CD4-positive, alpha-beta T cell treated with Interferon alpha-2 for 1 hour (primary cell): ENCODE measurements around the gene NHP2.
"Not testable (repeated sequence)": the region's sequence is repeated elsewhere in the genome, so short reads cannot be mapped to it uniquely, and the experiment has no call there.

ENCODE experiments used
- DNase-seq, 2 donors: peaks; one replicate each; pipeline ENCODE4 v3.0.0-alpha.2; 2020 to 2022

NHP2 gene

GRCh38 chr5:178153530-178154340, at the start of gene NHP2:
Gene NHP2, minus strand, starts transcription at chr5:178153885. Its CDS starts 68 bp downstream, at chr5:178153817.
- peak; percentile 96 to 98 for DNase-seq

DNA sequence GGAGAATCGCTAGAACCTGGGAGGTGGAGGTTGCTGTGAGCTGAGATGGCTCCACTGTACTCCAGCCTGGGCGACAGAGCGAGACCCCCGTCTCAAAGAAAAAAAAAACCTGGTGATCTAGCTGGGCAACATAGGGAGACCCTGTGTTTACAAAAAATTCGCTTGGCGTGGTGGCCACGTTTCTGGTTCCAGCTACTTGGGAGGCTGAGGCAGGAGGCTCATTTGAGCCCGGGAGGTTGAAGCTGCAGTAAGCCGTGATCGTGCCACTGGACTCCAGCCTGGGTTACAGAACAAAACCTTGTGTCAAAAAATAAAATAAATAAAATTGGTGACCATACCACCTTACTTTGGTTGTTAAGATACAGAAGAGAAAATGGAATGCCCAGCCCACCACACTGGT, 48.9 kb upstream of the NHP2 start:
- no peak for DNase-seq

- no peak for DNase-seq
Measured at GRCh38 chr5:178201927-178202235, 48.2 kb upstream of the NHP2 start.

GRCh38 chr5:178201221-178201926, 47.7 kb upstream of the NHP2 start:
- DNase-seq: no peak

GRCh38 chr5:178199581-178200434, 46.1 kb upstream of the NHP2 start:
- DNase-seq: no peak

DNA sequence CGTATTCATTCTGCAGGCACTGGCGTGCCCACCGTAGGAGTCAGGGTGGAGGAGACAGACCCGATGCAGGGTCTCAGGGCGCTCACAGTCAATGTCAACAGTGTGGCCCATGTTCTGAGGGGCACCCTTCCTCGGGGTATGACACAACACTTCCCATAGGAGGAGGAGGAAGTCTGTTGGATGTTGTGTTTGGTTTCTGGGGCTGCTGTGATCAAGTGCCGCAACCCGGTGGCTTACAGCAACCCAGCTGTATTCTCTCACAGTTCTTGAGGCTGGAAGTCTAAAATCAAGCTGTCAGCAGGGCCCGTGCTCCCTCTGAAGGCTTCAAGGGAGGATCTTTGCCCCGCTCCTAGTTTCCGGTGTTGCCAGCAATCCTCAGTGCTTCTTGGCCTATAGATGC, 45.0 kb upstream of the NHP2 start:
- DNase-seq: no peak

DNA sequence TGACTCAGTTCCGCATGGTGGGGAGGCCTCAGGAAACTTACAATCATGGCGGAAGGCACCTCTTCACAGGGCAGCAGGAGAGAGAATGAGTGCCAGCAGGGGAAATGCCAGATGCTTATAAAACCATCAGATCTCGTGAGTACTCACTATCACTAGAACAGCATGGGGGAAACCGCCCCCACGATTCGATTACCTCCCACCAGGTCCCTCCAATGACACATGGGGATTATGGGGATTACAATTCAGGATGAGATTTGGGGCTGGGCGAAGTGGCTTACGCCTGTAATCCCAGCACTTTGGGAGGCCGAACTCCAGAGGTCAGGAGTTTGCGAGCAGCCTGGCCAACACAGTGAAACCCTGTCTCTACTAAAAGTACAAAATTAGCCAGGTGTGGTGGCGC, 44.5 kb upstream of the NHP2 start:
- not testable (repeated sequence) for DNase-seq

GRCh38 chr5:178196986-178197385, 43.3 kb upstream of the NHP2 start:
- DNase-seq: no peak

DNA sequence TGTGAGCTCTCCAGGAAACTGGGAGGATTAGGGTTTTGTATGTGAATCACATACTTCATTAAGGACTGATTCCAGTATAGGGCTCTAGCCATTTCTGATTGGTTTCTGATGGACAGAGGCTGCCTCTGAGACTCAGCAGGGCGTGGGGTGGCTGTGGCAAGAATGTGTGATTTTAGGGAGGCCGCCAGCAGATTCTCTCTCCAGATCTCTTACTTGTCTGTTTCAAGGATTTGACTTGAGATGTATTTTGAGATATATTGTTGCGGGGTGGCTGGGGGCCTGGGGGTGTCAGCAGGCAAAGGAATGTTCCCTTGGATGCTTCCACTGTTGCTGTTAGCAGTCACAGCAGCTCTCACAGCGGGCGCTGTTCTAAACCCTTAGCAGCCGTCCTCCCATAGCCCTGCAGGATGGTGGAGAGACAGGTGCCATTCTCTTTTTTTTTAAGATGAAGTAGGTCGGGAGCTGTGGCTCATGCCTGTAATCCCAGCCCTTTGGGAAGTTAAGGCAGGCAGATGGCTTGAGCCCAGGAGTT, 42.7 kb upstream of the NHP2 start:
- no peak for DNase-seq

GRCh38 chr5:178194026-178194425, 40.3 kb upstream of the NHP2 start:
- no peak for DNase-seq

GRCh38 chr5:178193251-178193809, 39.6 kb upstream of the NHP2 start:
- DNase-seq: no peak

- DNase-seq: no peak
Measured at GRCh38 chr5:178192787-178193186, 39.1 kb upstream of the NHP2 start.

DNA sequence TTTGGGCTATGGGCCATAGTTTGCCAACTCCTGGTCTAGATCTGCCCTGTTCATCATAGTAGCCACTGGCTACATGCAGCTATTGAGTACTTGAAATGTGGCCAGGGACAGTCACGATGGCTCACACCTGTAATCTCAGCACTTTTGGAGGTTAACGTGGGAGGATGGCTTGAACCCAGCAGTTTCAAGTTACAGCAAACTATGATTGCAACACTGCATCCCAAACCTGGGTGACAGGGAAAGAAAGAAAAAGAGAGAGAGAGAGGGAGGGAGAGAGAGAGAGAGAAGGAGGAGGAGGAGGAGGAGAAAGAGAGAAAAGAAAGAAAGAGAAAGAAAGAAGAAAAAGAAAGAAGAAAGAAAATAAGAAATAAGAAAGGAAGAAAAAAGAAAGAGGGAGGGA, 38.6 kb upstream of the NHP2 start:
- DNase-seq: no peak

DNA sequence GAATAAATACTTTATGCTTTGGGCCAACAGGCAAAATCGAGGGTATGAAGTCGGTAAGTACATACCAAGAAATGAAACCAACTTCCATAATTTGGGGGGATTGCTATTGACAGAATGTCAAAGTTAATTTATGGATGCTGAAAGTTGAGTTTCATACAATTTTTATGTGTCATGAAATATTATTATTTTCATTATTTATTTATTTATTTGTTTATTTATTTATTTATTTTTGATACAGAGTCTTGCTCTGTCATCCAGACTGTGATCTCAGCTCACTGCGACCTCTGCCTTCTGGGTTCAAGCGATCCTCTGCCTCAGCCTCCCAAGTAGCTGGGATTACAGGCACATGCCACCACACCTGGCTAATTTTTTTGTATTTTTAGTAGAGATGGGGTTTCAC, 38.0 kb upstream of the NHP2 start:
- no peak for DNase-seq

DNA sequence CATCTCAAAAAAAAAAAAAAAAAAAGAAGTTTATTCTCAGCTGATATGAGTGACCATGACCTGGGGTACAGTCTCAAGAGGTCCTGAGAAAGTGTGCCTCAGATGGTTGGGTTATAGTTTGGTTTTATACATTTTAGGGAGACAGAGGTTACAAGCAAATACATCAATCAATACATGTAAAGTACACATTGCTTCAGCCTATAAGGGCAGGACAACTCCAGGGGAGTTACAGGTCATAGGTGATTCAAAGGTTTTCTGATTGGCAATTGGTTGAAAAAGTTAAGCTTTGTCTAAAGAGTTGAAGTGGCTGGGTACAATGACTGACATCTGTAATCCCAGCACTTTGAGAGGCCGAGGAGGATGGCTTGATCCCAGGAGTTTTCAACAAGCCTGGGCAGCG, 35.7 kb upstream of the NHP2 start:
- DNase-seq: no peak

GRCh38 chr5:178187014-178187413, 33.3 kb upstream of the NHP2 start, which contains the start of gene GMCL2:
Gene GMCL2, minus strand, starts transcription at chr5:178187371. Its CDS starts 72 bp downstream, at chr5:178187299.
- no peak for DNase-seq

DNA sequence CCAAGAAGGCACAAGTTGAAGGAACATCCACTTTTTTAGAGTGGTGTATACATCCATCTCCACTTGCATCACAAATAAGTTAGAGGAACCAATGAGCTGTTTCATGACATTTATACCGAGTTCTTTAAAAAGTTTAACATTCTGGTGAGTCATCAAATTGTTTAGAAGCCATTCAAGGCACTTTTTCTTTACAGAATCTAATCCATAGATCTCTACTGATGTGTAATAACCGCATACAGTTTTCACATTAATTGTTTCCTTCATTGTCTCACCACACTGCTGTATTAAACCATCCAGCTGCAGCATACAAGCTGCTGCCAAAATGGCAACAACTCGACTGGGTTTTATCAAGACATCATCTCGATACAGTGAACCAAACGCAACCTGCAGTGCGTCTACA, 32.7 kb upstream of the NHP2 start:
- no peak for DNase-seq

DNA sequence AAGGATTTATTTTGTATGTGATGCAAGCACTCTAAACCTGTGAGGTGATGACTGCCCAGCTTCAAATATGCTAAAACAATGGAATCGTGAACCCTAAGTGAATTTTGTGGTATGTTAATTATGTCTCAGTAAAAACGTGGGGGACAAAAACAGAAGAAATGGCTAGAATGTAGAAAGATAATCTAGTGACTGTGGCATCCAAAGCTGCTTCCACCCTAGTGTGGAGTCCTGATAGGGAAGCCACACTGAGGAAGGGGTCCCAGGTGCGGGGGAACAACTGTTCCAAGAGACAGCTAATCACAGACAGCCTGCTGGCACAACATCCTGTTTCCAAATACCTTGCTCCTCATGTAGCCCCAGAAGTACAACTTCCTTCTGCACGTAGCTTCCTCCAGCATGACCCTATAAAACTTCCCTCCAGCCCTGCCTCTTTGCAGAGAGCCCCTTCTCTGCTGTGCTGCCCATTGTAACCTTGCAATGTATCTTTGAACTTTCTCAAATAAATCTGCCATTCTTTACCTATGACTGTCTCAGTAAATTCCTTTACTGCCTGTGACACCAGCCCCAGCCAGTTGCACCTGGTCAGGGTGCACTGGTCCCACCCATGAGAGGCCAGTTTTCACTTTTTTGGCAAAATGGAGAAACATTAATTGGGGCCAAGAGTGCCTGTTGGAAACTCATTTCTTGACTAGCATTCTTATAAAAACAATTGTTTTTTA, 28.6 kb upstream of the NHP2 start:
- no peak for DNase-seq

DNA sequence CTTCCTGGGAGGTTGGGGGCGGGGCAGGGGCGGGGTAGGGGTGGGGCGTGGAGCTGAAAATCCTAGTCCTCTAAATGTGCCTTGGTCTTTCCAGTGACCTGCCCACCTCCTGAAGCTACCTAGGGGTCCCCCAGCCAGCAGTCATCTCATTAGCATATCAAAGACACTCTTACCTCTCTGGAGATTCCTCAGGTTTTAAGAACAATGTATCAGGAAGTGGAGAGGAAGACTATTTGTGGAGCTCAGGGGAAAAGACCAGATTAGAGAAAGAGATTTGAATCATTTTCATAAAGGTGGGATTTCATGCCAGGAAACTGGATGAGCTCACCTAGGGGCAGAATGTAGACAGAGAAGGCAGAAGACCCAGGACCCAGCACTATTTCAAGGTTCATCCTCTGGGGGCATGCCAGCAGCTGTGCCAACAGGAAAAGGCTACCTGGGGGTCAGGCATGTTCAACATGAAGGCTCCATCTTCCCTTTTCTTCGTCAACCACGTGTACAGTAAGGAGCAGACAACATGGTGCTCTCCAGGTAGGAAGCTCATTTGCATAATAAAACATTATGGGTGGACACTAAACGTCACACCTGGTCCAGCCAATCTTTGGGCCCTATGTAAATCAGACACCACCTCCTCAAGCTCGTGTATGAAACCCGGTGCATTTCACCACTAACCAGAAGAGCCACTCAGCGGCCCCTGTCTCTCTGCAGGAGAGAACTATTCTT, 26.6 kb upstream of the NHP2 start:
- no peak for DNase-seq

GRCh38 chr5:178177569-178177968, 23.9 kb upstream of the NHP2 start:
- no peak for DNase-seq

DNA sequence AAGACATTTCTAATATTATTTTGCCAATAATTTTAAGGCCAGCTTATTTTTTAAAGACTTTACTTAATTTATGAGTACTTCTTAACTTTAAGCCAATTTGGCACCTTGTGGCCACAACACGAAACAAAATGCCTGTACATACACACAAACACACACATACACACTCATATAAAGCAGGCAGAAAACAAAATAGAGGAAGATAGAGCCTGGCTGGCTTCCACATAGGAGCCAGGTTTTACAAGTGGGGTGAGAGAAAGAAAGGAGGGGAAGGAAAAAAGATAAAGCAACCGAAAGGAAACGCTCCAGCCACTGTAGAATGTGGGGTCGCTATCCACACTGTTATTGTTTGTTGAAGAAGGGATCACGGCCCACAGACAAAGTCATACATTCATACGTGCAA, 23.1 kb upstream of the NHP2 start:
- no peak for DNase-seq

- no peak for DNase-seq
Measured at GRCh38 chr5:178174456-178174855, 20.8 kb upstream of the NHP2 start.
